GM23338 (cell line): ENCODE results near the gene CIDEB. TPM values are rescaled to one million over a fixed set of nuclear protein-coding genes. Genes with fewer than 3 reads are reported as not detected.

Experiments used
- ATAC-seq: fragments of 200-7000 bp; cut with Tn5 transposase; 3 replicates; pipeline ENCODE4 v1.9.1; 2020
- DNase-seq: peaks from one replicate; pipeline ENCODE4 v3.0.0-alpha.2; 2015; ENCODE audit warnings: low spot score
- H2AFZ ChIP-seq: fragments of 200-600 bp; sonication (generic); 2 replicates; pipeline ENCODE4 v1.8.0; 2016; ENCODE audit warnings: antibody characterized with exemption, mild to moderate bottlenecking, moderate library complexity
- H3F3A ChIP-seq: fragments of 200-600 bp; sonication (generic); replicated peaks from 2 replicates; pipeline ENCODE4 v1.8.0; 2017; ENCODE audit warnings: antibody characterized with exemption, mixed run types, low read depth
- H3K27ac ChIP-seq: fragments of 200-600 bp; sonication (generic); 2 replicates; pipeline ENCODE4 v1.6.1; 2016; ENCODE audit warnings: low read depth
- H3K27me3 ChIP-seq: fragments of 200-600 bp; sonication (generic); 2 replicates; pipeline ENCODE4 v1.8.0; 2016; ENCODE audit warnings: mild to moderate bottlenecking, mixed run types, moderate library complexity; ENCODE audit not compliant: insufficient read depth
- H3K36me3 ChIP-seq: fragments of 200-600 bp; sonication (generic); 2 replicates; pipeline ENCODE4 v1.8.0; 2016; ENCODE audit warnings: mild to moderate bottlenecking; ENCODE audit not compliant: insufficient read depth
- H3K4me1 ChIP-seq: fragments of 200-600 bp; sonication (generic); 2 replicates; pipeline ENCODE4 v1.8.0; 2016; ENCODE audit warnings: mild to moderate bottlenecking, moderate library complexity; ENCODE audit not compliant: insufficient read depth
- H3K4me2 ChIP-seq: fragments of 200-600 bp; sonication (generic); 2 replicates; pipeline ENCODE4 v1.7.1; 2017; ENCODE audit warnings: mixed run types
- H3K4me3 ChIP-seq: fragments of 200-600 bp; sonication (generic); 2 replicates; pipeline ENCODE4 v1.6.1; 2016; ENCODE audit warnings: mixed run types
- H3K79me2 ChIP-seq: fragments of 200-600 bp; sonication (generic); replicated peaks from 2 replicates; pipeline ENCODE4 v1.8.0; 2017; ENCODE audit warnings: mild to moderate bottlenecking; ENCODE audit not compliant: insufficient read depth
- H3K9me2 ChIP-seq: fragments of 200-600 bp; sonication (generic); 2 replicates; pipeline ENCODE4 v1.8.0; 2017; ENCODE audit not compliant: insufficient read depth
- H4K20me1 ChIP-seq: fragments of 200-600 bp; sonication (generic); replicated peaks from 2 replicates; pipeline ENCODE4 v1.8.0; 2017; ENCODE audit warnings: mild to moderate bottlenecking; ENCODE audit not compliant: insufficient read depth
- H3K27ac Mint-ChIP-seq: 2 replicates; pipeline ENCODE4 v1.8.0; 2020; ENCODE audit warnings: inconsistent platforms, mild to moderate bottlenecking, moderate library complexity, mixed read lengths
- H3K27me3 Mint-ChIP-seq: 3 replicates; pipeline ENCODE4 v1.8.0; 2022; ENCODE audit warnings: low read depth, mild to moderate bottlenecking, moderate library complexity, mixed read lengths, inconsistent platforms; ENCODE audit not compliant: insufficient read depth, poor library complexity
- H3K36me3 Mint-ChIP-seq: 3 replicates; pipeline ENCODE4 v1.8.0; 2021; ENCODE audit warnings: low read depth, mild to moderate bottlenecking, inconsistent platforms, moderate library complexity, mixed read lengths
- H3K4me1 Mint-ChIP-seq: 3 replicates; pipeline ENCODE4 v1.8.0; 2020; ENCODE audit warnings: mild to moderate bottlenecking, inconsistent platforms, mixed read lengths
- H3K4me3 Mint-ChIP-seq: 3 replicates; pipeline ENCODE4 v1.8.0; 2021; ENCODE audit warnings: moderate library complexity, mild to moderate bottlenecking, inconsistent platforms, mixed read lengths
- H3K9me3 Mint-ChIP-seq: 3 replicates; pipeline ENCODE4 v1.8.0; 2020; ENCODE audit warnings: moderate library complexity, mild to moderate bottlenecking, inconsistent platforms, mixed read lengths
- CREB1 ChIP-seq: fragments of 250-450 bp; sonication (Bioruptor Pico); IDR thresholded peaks from 2 replicates; pipeline ENCODE4 v1.5.0; 2020; ENCODE audit warnings: low read depth, mild to moderate bottlenecking, moderate library complexity
- ETS1 ChIP-seq: IDR thresholded peaks from 2 replicates; pipeline ENCODE4 v1.6.1; 2016; ENCODE audit warnings: antibody characterized with exemption
- EZH2 ChIP-seq: fragments of 200-600 bp; sonication (generic); IDR thresholded peaks from one replicate; pipeline ENCODE4 v1.8.0; 2017; ENCODE audit warnings: antibody characterized with exemption, mild to moderate bottlenecking, low read depth; ENCODE audit not compliant: unreplicated experiment
- EZH2phosphoT487 ChIP-seq: fragments of 200-600 bp; sonication (generic); IDR thresholded peaks from one replicate; pipeline ENCODE4 v1.8.1; 2018; ENCODE audit warnings: antibody characterized with exemption; ENCODE audit not compliant: unreplicated experiment
- JUNB ChIP-seq: IDR thresholded peaks from one replicate; pipeline ENCODE4 v1.6.1; 2016; ENCODE audit warnings: antibody characterized with exemption; ENCODE audit not compliant: unreplicated experiment
- NANOG ChIP-seq: IDR thresholded peaks from 2 replicates; pipeline ENCODE4 v1.6.1; 2016; ENCODE audit warnings: antibody characterized with exemption, borderline replicate concordance
- POLR2AphosphoS5 ChIP-seq: IDR thresholded peaks from 2 replicates; pipeline ENCODE4 v1.6.1; 2016; ENCODE audit warnings: antibody characterized with exemption, low read depth
- REST ChIP-seq: IDR thresholded peaks from one replicate; pipeline ENCODE4 v1.6.1; 2018; ENCODE audit warnings: antibody characterized with exemption; ENCODE audit not compliant: unreplicated experiment
- STAT1 ChIP-seq: IDR thresholded peaks from one replicate; pipeline ENCODE4 v1.6.1; 2016; ENCODE audit warnings: antibody characterized with exemption; ENCODE audit not compliant: unreplicated experiment
- ZNF114 ChIP-seq: fragments of 250-450 bp; sonication (Bioruptor Pico); IDR thresholded peaks from 2 replicates; pipeline ENCODE4 v1.5.0; 2020; ENCODE audit warnings: mild to moderate bottlenecking, moderate library complexity
- ZNF331 ChIP-seq: fragments of 250-450 bp; sonication (Bioruptor Pico); IDR thresholded peaks from 2 replicates; pipeline ENCODE4 v1.5.0; 2020; ENCODE audit warnings: low read depth, mild to moderate bottlenecking, moderate library complexity
- polyA plus RNA-seq: library from polyadenylated mRNA; unstranded; fragments of >200 nt; fragmentation: Nextera tagmentation; extraction: Ambion mirVana; gene quantifications from 2 replicates; pipeline ENCODE4 v1.2.1, GENCODE V29; 2016
- total RNA-seq: library from RNA; depleted of rRNA; stranded (reverse); fragments of >200 nt; shearing (Covaris generic); gene quantifications from 2 replicates; pipeline ENCODE4 v1.2.3, GENCODE V29; 2014
- TF ChIP-seq, protein P1 (sequence below), 2 experiments: fragments of 200-600 bp in 1 of 2; sonication (generic) in 1 of 2; conservative IDR thresholded peaks; 2 replicates each; pipeline versions ENCODE4 v1.5.1 to v1.6.1; 2016 to 2017; ENCODE audit warnings: antibody characterized with exemption in 2 of 2, low read depth in 2 of 2, mild to moderate bottlenecking in 2 of 2, moderate library complexity in 1 of 2
- TF ChIP-seq, protein P2 (sequence below): fragments of 250-450 bp; sonication (Bioruptor Pico); IDR thresholded peaks from 2 replicates; pipeline ENCODE4 v1.5.0; 2020; ENCODE audit warnings: mild to moderate bottlenecking, moderate library complexity

The CIDEB gene
- total and polyA plus RNA-seq, 2 experiments from 2014 or later, result 3.4 to 4.6 TPM

GRCh38 chr14:24321212-24321975 lies 13.6 kb upstream of the CIDEB start:
- TF ChIP-seq POLR2AphosphoS5, result no peak
- no peak for TF ChIP-seq CREB1 (CRISPR knock-in tag)
- TF ChIP-seq ETS1, result no peak
- no peak for TF ChIP-seq JUNB
- TF ChIP-seq EZH2, result no peak
- TF ChIP-seq, protein P1, sequence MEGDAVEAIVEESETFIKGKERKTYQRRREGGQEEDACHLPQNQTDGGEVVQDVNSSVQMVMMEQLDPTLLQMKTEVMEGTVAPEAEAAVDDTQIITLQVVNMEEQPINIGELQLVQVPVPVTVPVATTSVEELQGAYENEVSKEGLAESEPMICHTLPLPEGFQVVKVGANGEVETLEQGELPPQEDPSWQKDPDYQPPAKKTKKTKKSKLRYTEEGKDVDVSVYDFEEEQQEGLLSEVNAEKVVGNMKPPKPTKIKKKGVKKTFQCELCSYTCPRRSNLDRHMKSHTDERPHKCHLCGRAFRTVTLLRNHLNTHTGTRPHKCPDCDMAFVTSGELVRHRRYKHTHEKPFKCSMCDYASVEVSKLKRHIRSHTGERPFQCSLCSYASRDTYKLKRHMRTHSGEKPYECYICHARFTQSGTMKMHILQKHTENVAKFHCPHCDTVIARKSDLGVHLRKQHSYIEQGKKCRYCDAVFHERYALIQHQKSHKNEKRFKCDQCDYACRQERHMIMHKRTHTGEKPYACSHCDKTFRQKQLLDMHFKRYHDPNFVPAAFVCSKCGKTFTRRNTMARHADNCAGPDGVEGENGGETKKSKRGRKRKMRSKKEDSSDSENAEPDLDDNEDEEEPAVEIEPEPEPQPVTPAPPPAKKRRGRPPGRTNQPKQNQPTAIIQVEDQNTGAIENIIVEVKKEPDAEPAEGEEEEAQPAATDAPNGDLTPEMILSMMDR (conservative IDR thresholded peaks at IDR 0.05; ENCODE audit: low read depth in 2 of 2), result no peak
- TF ChIP-seq EZH2phosphoT487, result no peak
- TF ChIP-seq STAT1, result no peak
- TF ChIP-seq NANOG, result no peak
- no peak for TF ChIP-seq REST
- no peak for TF ChIP-seq ZNF114 (CRISPR knock-in tag)
- TF ChIP-seq, protein P2, sequence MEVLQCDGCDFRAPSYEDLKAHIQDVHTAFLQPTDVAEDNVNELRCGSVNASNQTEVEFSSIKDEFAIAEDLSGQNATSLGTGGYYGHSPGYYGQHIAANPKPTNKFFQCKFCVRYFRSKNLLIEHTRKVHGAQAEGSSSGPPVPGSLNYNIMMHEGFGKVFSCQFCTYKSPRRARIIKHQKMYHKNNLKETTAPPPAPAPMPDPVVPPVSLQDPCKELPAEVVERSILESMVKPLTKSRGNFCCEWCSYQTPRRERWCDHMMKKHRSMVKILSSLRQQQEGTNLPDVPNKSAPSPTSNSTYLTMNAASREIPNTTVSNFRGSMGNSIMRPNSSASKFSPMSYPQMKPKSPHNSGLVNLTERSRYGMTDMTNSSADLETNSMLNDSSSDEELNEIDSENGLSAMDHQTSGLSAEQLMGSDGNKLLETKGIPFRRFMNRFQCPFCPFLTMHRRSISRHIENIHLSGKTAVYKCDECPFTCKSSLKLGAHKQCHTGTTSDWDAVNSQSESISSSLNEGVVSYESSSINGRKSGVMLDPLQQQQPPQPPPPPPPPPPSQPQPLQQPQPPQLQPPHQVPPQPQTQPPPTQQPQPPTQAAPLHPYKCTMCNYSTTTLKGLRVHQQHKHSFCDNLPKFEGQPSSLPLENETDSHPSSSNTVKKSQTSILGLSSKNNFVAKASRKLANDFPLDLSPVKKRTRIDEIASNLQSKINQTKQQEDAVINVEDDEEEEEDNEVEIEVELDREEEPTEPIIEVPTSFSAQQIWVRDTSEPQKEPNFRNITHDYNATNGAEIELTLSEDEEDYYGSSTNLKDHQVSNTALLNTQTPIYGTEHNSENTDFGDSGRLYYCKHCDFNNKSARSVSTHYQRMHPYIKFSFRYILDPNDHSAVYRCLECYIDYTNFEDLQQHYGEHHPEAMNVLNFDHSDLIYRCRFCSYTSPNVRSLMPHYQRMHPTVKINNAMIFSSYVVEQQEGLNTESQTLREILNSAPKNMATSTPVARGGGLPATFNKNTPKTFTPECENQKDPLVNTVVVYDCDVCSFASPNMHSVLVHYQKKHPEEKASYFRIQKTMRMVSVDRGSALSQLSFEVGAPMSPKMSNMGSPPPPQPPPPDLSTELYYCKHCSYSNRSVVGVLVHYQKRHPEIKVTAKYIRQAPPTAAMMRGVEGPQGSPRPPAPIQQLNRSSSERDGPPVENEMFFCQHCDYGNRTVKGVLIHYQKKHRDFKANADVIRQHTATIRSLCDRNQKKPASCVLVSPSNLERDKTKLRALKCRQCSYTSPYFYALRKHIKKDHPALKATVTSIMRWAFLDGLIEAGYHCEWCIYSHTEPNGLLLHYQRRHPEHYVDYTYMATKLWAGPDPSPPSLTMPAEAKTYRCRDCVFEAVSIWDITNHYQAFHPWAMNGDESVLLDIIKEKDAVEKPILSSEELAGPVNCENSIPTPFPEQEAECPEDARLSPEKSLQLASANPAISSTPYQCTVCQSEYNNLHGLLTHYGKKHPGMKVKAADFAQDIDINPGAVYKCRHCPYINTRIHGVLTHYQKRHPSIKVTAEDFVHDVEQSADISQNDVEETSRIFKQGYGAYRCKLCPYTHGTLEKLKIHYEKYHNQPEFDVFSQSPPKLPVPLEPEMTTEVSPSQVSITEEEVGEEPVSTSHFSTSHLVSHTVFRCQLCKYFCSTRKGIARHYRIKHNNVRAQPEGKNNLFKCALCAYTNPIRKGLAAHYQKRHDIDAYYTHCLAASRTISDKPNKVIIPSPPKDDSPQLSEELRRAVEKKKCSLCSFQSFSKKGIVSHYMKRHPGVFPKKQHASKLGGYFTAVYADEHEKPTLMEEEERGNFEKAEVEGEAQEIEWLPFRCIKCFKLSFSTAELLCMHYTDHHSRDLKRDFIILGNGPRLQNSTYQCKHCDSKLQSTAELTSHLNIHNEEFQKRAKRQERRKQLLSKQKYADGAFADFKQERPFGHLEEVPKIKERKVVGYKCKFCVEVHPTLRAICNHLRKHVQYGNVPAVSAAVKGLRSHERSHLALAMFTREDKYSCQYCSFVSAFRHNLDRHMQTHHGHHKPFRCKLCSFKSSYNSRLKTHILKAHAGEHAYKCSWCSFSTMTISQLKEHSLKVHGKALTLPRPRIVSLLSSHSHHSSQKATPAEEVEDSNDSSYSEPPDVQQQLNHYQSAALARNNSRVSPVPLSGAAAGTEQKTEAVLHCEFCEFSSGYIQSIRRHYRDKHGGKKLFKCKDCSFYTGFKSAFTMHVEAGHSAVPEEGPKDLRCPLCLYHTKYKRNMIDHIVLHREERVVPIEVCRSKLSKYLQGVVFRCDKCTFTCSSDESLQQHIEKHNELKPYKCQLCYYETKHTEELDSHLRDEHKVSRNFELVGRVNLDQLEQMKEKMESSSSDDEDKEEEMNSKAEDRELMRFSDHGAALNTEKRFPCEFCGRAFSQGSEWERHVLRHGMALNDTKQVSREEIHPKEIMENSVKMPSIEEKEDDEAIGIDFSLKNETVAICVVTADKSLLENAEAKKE (CRISPR knock-in tag), result no peak
- no peak for TF ChIP-seq ZNF331 (CRISPR knock-in tag)
- Histone ChIP-seq H3K27ac (no peak overlapping the region), H3K4me2 (no peak overlapping the region), H3K9me2 (no peaks in the 10 kb centered on the region), H3K4me3 (no peak overlapping the region), H2AFZ (no peak overlapping the region), H3K4me1 (no peaks in the 10 kb centered on the region), H4K20me1 (no peaks in the 10 kb centered on the region), H3K79me2 (no peaks in the 10 kb centered on the region), H3F3A (no peaks in the 10 kb centered on the region), H3K27me3 (peaks cover 53% of the 10 kb centered on the region), H3K36me3 (no peaks in the 10 kb centered on the region)
- H3K9me3 Mint-ChIP-seq, result no peaks in the 10 kb centered on the region
- H3K27me3 Mint-ChIP-seq, result peaks cover 29% of the 10 kb centered on the region
- peaks cover 2% of the 10 kb centered on the region; the same call in 1 of the 3 replicates for H3K4me1 Mint-ChIP-seq
- ATAC-seq, result peak; percentile 47
- no peak overlapping the region for H3K27ac Mint-ChIP-seq
- H3K36me3 Mint-ChIP-seq, result no peaks in the 10 kb centered on the region; the same call in 2 of the 3 replicates
- peak; percentile 32 for DNase-seq
- no peak overlapping the region for H3K4me3 Mint-ChIP-seq
